Measurements from ENCODE around the gene CPT1B. TPM values are rescaled to one million over a fixed set of nuclear protein-coding genes. Genes with fewer than 3 reads are reported as not detected.

CPT1B gene
- total RNA-seq, 6 experiments from 2014 or later, result 3.8 to 30.7 (median 13.0) TPM

GRCh38 chr22:50612528-50613221 is 34.4 kb upstream of the CPT1B start:
- peaks cover 0 to 10% (median 4%) of the 10 kb centered on the region in 4 donors for H3K4me1 ChIP-seq
- H3K9me3 ChIP-seq, result no peaks in the 10 kb centered on the region
- DNase-seq (no peak), ATAC-seq (peak in 3 of 4 donors; percentile 16 to 53 (median 33))
- WGBS (ENCODE audit: insufficient coverage, low coverage, low lambda C conversion rate, missing lambda C conversion rate), result 50% methylated on average over 13 of the region's 31 CpGs
- intact Hi-C loops (cut with DNase I), result loop anchor here in 1 of 2 donors (10.0 kb wide), 1 partner anchor 88 kb away; the partner anchor contains the start of gene SCO2
- H3K27ac ChIP-seq, result peak overlapping the region in 1 of 3 donors; percentile 50
- H3K36me3 ChIP-seq, result no peaks in the 10 kb centered on the region
- no peaks in the 10 kb centered on the region for H3K27me3 ChIP-seq
- TF ChIP-seq POLR2A (IDR thresholded peaks at IDR 0.05) (no peak), CTCF (IDR thresholded peaks at IDR 0.05) (no peak)
- H3K4me3 ChIP-seq, result no peak overlapping the region

GRCh38 chr22:50612168-50612527 is 33.9 kb upstream of the CPT1B start:
- WGBS (ENCODE audit: insufficient coverage, low coverage, low lambda C conversion rate, missing lambda C conversion rate), result 54% methylated on average over 5 of the region's 6 CpGs
- no peak overlapping the region for H3K4me3 ChIP-seq
- intact Hi-C loops (cut with DNase I), result loop anchor here in 1 of 2 donors (10.0 kb wide), 1 partner anchor 87 kb away; the partner anchor contains the start of gene SCO2

GRCh38 chr22:50611341-50612060 is 33.3 kb upstream of the CPT1B start:
- Histone ChIP-seq H3K27me3 (no peaks in the 10 kb centered on the region), H3K36me3 (no peaks in the 10 kb centered on the region), H3K27ac (no peak overlapping the region), H3K9me3 (no peaks in the 10 kb centered on the region), H3K4me1 (peaks cover 0 to 10% (median 4%) of the 10 kb centered on the region in 4 donors), H3K4me3 (no peak overlapping the region)
- intact Hi-C loops (cut with DNase I), result loop anchor here in 1 of 2 donors (10.0 kb wide), 1 partner anchor 87 kb away; the partner anchor contains the start of gene SCO2
- no peak for DNase-seq
- ATAC-seq, result no peak
- WGBS (ENCODE audit: insufficient coverage, low coverage, low lambda C conversion rate, missing lambda C conversion rate), result 90% methylated on average over 2 of the region's 26 CpGs
- no peak for TF ChIP-seq CTCF (IDR thresholded peaks at IDR 0.05)
- no peak for TF ChIP-seq POLR2A (IDR thresholded peaks at IDR 0.05)

More at GRCh38 chr22:50612168-50612527, 33.9 kb upstream of the CPT1B start:
- TF ChIP-seq POLR2A (IDR thresholded peaks at IDR 0.05), result no peak
- TF ChIP-seq CTCF (IDR thresholded peaks at IDR 0.05), result no peak
- Histone ChIP-seq H3K9me3 (no peaks in the 10 kb centered on the region), H3K27ac (no peak overlapping the region), H3K4me1 (peaks cover 0 to 10% (median 4%) of the 10 kb centered on the region in 4 donors), H3K36me3 (no peaks in the 10 kb centered on the region), H3K27me3 (no peaks in the 10 kb centered on the region)
- no peak for DNase-seq
- ATAC-seq, result no peak

GRCh38 chr22:50610581-50610980 is 32.4 kb upstream of the CPT1B start:
- DNase-seq (no peak), ATAC-seq (no peak)
- 20% methylated on average over 1 of the region's 17 CpGs for WGBS (ENCODE audit: insufficient coverage, low coverage, low lambda C conversion rate, missing lambda C conversion rate)
- H3K9me3 ChIP-seq, result no peaks in the 10 kb centered on the region
- no peak overlapping the region for H3K4me3 ChIP-seq
- TF ChIP-seq CTCF (IDR thresholded peaks at IDR 0.05), result no peak
- no peaks in the 10 kb centered on the region for H3K27me3 ChIP-seq
- H3K36me3 ChIP-seq, result no peaks in the 10 kb centered on the region
- H3K27ac ChIP-seq, result no peak overlapping the region
- intact Hi-C loops (cut with DNase I), result loop anchor here in 1 of 2 donors (10.0 kb wide), 1 partner anchor 86 kb away; the partner anchor contains the start of gene SCO2
- peaks cover 0 to 10% (median 4%) of the 10 kb centered on the region in 4 donors for H3K4me1 ChIP-seq

Measured in right lobe of liver (tissue), 6 donors.